Fibroblast of lung (primary cell): ENCODE data around the gene FHIP2A. TPM values are rescaled to one million over a fixed set of nuclear protein-coding genes. Genes with fewer than 3 reads are reported as not detected.

ENCODE experiments used
- DNase-seq, 2 donors: peaks; one replicate each; pipeline versions ENCODE4 v3.0.0 to v3.0.0-alpha.2; 2010; ENCODE audit warnings: low read depth in 2 of 2
- H2AFZ ChIP-seq: 2 replicates; pipeline ENCODE4 v1.5.1; 2012; ENCODE audit warnings: low read length, control low read depth, inconsistent platforms
- H3K27ac ChIP-seq: 2 replicates; pipeline ENCODE4 v1.5.1; 2011; ENCODE audit warnings: low read length, control low read depth; ENCODE audit not compliant: insufficient read depth
- H3K27me3 ChIP-seq: 2 replicates; pipeline ENCODE4 v1.5.1; 2011; ENCODE audit warnings: mild to moderate bottlenecking, low read length; ENCODE audit not compliant: control insufficient read depth, insufficient read depth
- H3K36me3 ChIP-seq: 2 replicates; pipeline ENCODE4 v1.5.1; 2011; ENCODE audit warnings: low read length; ENCODE audit not compliant: control insufficient read depth, insufficient read depth
- H3K4me1 ChIP-seq: 2 replicates; pipeline ENCODE4 v1.5.1; 2011; ENCODE audit warnings: low read length; ENCODE audit not compliant: control insufficient read depth, insufficient read depth; ENCODE audit errors: extremely low read depth
- H3K4me2 ChIP-seq: 2 replicates; pipeline ENCODE4 v1.5.1; 2011; ENCODE audit warnings: low read length, control low read depth; ENCODE audit not compliant: insufficient read depth; ENCODE audit errors: extremely low read depth
- H3K4me3 ChIP-seq, 4 experiments: fragments of 200-600 bp in 1 of 4; sonication (generic) in 1 of 4; replicated peaks in 1 of 4; 2 replicates each; pipeline ENCODE4 v1.5.1; 2011 to 2016; ENCODE audit warnings: low read length in 4 of 4, low read depth in 3 of 4, mild to moderate bottlenecking in 3 of 4, control low read depth in 2 of 4, inconsistent platforms in 1 of 4, mixed read lengths in 1 of 4; ENCODE audit not compliant: insufficient read depth in 1 of 4; ENCODE audit errors: control extremely low read depth in 1 of 4
- H3K79me2 ChIP-seq: 2 replicates; pipeline ENCODE4 v1.5.1; 2012; ENCODE audit warnings: mild to moderate bottlenecking, low read length, inconsistent platforms; ENCODE audit not compliant: control insufficient read depth, insufficient read depth
- H3K9ac ChIP-seq: 2 replicates; pipeline ENCODE4 v1.5.1; 2011; ENCODE audit warnings: mild to moderate bottlenecking, low read length, control low read depth; ENCODE audit not compliant: insufficient read depth
- H3K9me3 ChIP-seq: 2 replicates; pipeline ENCODE4 v1.5.1; 2012; ENCODE audit warnings: low read depth, low read length; ENCODE audit not compliant: control insufficient read depth, insufficient read depth
- H4K20me1 ChIP-seq: 2 replicates; pipeline ENCODE4 v1.5.1; 2011; ENCODE audit warnings: low read length; ENCODE audit not compliant: control insufficient read depth, insufficient read depth; ENCODE audit errors: extremely low read depth
- EZH2 ChIP-seq: IDR thresholded peaks from 2 replicates; pipeline ENCODE4 v1.5.1; 2012; ENCODE audit warnings: low read length, control low read depth, mild to moderate bottlenecking; ENCODE audit errors: missing control alignments
- polyA plus RNA-seq, 2 donors: library from polyadenylated mRNA; depleted of rRNA in 1 of 2; stranded (reverse) in 1 of 2; unstranded in 1 of 2; fragments of >200 nt; gene quantifications; 2 replicates each; pipeline ENCODE4 v1.2.1, GENCODE V29; 2011 to 2012; ENCODE audit warnings: missing spikeins in 1 of 2
- total RNA-seq: library from RNA; depleted of rRNA; stranded (reverse); fragments of >200 nt; gene quantifications from 2 replicates; pipeline ENCODE4 v1.2.1, GENCODE V29; 2014
- TF ChIP-seq, protein P1 (sequence below), 2 donors: IDR thresholded peaks in 1 of 2; conservative IDR thresholded peaks in 1 of 2; 1 replicate in 1 of 2; 2 replicates in 1 of 2; pipeline ENCODE4 v1.5.1; 2011 to 2012; ENCODE audit warnings: low read length in 2 of 2, control low read depth in 1 of 2, inconsistent platforms in 1 of 2, low read depth in 1 of 2, mild to moderate bottlenecking in 1 of 2

The FHIP2A gene
- total and polyA plus RNA-seq, 2 donors (not counting 1 experiment from before 2014, with no cell fraction given) = 26.1 to 26.6 TPM

DNA sequence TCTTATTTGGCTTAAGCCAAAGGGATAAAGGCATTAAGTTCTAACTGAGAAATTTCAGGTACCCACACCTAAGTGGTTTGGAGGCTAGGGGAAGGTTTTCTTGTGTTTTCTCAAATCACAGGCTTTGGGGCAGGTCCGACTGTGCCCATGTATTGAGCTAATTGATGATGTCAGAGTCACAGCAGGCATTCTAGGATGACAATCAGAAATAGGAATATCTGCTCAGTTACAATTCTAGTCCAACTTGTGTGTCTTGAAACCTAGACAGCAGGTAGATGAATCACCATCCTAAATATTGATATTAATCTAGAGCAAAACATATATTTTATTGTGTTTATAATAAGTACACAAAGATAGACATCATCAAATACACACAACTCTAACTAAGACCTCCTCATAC is 2.3 kb upstream of the FHIP2A start:
- no peak overlapping the region for H2AFZ ChIP-seq
- no peaks in the 10 kb centered on the region for H4K20me1 ChIP-seq
- TF ChIP-seq EZH2 = no peak
- TF ChIP-seq, protein P1, sequence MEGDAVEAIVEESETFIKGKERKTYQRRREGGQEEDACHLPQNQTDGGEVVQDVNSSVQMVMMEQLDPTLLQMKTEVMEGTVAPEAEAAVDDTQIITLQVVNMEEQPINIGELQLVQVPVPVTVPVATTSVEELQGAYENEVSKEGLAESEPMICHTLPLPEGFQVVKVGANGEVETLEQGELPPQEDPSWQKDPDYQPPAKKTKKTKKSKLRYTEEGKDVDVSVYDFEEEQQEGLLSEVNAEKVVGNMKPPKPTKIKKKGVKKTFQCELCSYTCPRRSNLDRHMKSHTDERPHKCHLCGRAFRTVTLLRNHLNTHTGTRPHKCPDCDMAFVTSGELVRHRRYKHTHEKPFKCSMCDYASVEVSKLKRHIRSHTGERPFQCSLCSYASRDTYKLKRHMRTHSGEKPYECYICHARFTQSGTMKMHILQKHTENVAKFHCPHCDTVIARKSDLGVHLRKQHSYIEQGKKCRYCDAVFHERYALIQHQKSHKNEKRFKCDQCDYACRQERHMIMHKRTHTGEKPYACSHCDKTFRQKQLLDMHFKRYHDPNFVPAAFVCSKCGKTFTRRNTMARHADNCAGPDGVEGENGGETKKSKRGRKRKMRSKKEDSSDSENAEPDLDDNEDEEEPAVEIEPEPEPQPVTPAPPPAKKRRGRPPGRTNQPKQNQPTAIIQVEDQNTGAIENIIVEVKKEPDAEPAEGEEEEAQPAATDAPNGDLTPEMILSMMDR (conservative IDR thresholded peaks at IDR 0.05 in 1 of 2, IDR thresholded peaks at IDR 0.05 in 1 of 2; ENCODE audit: low read depth in 1 of 2, low read length in 2 of 2) = no peak
- no peak for DNase-seq
- no peak overlapping the region for H3K27ac ChIP-seq
- H3K27me3 ChIP-seq = no peaks in the 10 kb centered on the region
- no peaks in the 10 kb centered on the region for H3K9me3 ChIP-seq
- H3K4me2 ChIP-seq = no peak overlapping the region
- H3K4me3 ChIP-seq = no peak overlapping the region
- H3K9ac ChIP-seq = no peak overlapping the region
- H3K79me2 ChIP-seq = peaks cover 26% of the 10 kb centered on the region
- peaks cover 1% of the 10 kb centered on the region for H3K4me1 ChIP-seq
- no peaks in the 10 kb centered on the region for H3K36me3 ChIP-seq

- Histone ChIP-seq H3K9ac (peak overlapping the region; percentile 98), H3K4me2 (peak overlapping the region; percentile 75), H3K4me3 (peak overlapping the region; percentile 62 to 91 (median 79)), H2AFZ (no peak overlapping the region), H3K27me3 (no peaks in the 10 kb centered on the region), H4K20me1 (no peaks in the 10 kb centered on the region), H3K9me3 (no peaks in the 10 kb centered on the region), H3K36me3 (no peaks in the 10 kb centered on the region), H3K79me2 (peaks cover 49% of the 10 kb centered on the region), H3K4me1 (peaks cover 12% of the 10 kb centered on the region), H3K27ac (peak overlapping the region; percentile 92)
- no peak for TF ChIP-seq EZH2
- TF ChIP-seq, protein P1 (conservative IDR thresholded peaks at IDR 0.05 in 1 of 2, IDR thresholded peaks at IDR 0.05 in 1 of 2; ENCODE audit: low read depth in 1 of 2, low read length in 2 of 2) = no peak
- peak; percentile 37 to 55 for DNase-seq
These were observed 399 bp downstream of the FHIP2A start for GRCh38 chr10:114821915-114822443.

DNA sequence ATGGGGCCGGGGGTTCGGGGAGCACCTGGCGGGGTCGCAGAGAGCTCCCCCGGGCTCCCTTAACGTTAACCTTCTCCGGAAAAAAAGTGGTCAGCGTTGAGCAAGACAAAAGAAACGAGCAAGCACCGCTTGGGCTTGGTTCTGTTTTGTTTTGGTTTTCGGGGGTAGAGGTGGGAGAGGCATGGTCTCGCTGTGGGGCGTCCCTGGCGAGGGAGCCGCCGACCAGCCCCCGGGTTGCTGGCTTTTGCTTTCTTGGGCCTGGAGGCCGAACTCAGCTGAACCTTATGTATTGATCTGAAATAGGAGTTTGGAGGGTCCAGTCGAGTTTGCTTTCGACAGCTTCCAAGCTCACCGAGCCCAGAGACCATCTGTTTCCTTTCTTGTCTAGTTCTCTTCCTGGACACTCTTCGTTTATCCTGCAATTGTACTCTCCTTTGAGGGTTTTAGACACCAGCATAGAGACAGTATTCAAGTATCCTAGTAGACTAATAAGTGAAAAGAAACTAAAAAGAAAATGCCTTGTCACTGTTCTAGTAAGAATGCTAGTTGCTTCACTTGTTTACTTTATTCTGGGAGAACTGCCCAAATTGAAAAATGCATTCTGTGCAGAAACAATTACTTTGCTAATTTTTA is 980 bp downstream of the FHIP2A start:
- Histone ChIP-seq H3K4me1 (peaks cover 12% of the 10 kb centered on the region), H3K4me3 (peak overlapping the region; percentile 62 to 91 (median 79)), H3K79me2 (peaks cover 53% of the 10 kb centered on the region), H3K36me3 (no peaks in the 10 kb centered on the region), H3K9me3 (no peaks in the 10 kb centered on the region), H3K27me3 (no peaks in the 10 kb centered on the region), H2AFZ (no peak overlapping the region), H3K27ac (peak overlapping the region; percentile 92), H3K4me2 (peak overlapping the region; percentile 75), H4K20me1 (no peaks in the 10 kb centered on the region), H3K9ac (peak overlapping the region; percentile 98)
- TF ChIP-seq EZH2 = no peak
- TF ChIP-seq, protein P1 (conservative IDR thresholded peaks at IDR 0.05 in 1 of 2, IDR thresholded peaks at IDR 0.05 in 1 of 2; ENCODE audit: low read depth in 1 of 2, low read length in 2 of 2) = no peak
- DNase-seq = peak; percentile 55 to 87
